Measurements from ENCODE around the gene EFCAB6. TPM values are rescaled to one million over a fixed set of nuclear protein-coding genes. Genes with fewer than 3 reads are reported as not detected.

The EFCAB6 gene
- total and polyA plus RNA-seq, 9 of the 15 experiments (the other 6 are each of a cell fraction or from before 2014, with no cell fraction given), result 0.06 TPM; not detected in 8

GRCh38 chr22:43553451-43554258, 258.4 kb downstream of the EFCAB6 start:
- ATAC-seq (no peak), DNase-seq (ENCODE audit: extremely low read depth in 1 of 4, low spot score in 3 of 4) (no peak), FAIRE-seq (no peak)
- H3K9ac ChIP-seq (ENCODE audit: insufficient read depth in 1 of 2, low read depth in 2 of 2, low read length in 2 of 2), result no peak overlapping the region
- in situ Hi-C loops (cut with MboI) (no loop called here), intact Hi-C loops (cut with micrococcal nuclease) (no loop called here)
- no peak overlapping the region for H3K27ac ChIP-seq (ENCODE audit: extremely low read depth, low read depth, low read length)
- H4K20me1 ChIP-seq (replicated peaks; ENCODE audit: control insufficient read depth, insufficient read depth, low read length), result no peaks in the 10 kb centered on the region
- TF ChIP-seq TCFL5 (CRISPR knock-in tag; conservative IDR thresholded peaks at IDR 0.05) (no peak), EHMT2 (IDR thresholded peaks at IDR 0.05) (no peak), CBX2 (IDR thresholded peaks at IDR 0.05; ENCODE audit: insufficient read depth, low read length, poor library complexity, severe bottlenecking) (no peak), NCOA1 (IDR thresholded peaks at IDR 0.05; ENCODE audit: low read depth) (no peak), ZNF263 (CRISPR knock-in tag; IDR thresholded peaks at IDR 0.05; ENCODE audit: borderline replicate concordance) (no peak), ADNP (tag; IDR thresholded peaks at IDR 0.05) (no peak), PRDM10 (IDR thresholded peaks at IDR 0.05; ENCODE audit: partially characterized antibody) (no peak), PTBP1 (IDR thresholded peaks at IDR 0.05; ENCODE audit: low read depth, low read length) (no peak), POLR2AphosphoS5 (IDR thresholded peaks at IDR 0.05; ENCODE audit: control insufficient read depth, insufficient read depth, low read depth, low read length) (no peak), SMAD2 (IDR thresholded peaks at IDR 0.05; ENCODE audit: low read depth, low read length) (no peak), ZNF436 (CRISPR knock-in tag; IDR thresholded peaks at IDR 0.05) (no peak), KDM5B (IDR thresholded peaks at IDR 0.05; ENCODE audit: insufficient replicate concordance, low read depth, low read length) (no peak)
- H2AFZ ChIP-seq (ENCODE audit: low read depth, low read length), result no peak overlapping the region
- CTCF ChIA-PET (ENCODE audit: low intra/inter-chr PET ratio), result no interaction called here
- H3K4me1 ChIP-seq (replicated peaks in 1 of 2; ENCODE audit: control insufficient read depth in 2 of 2, insufficient read depth in 2 of 2, low read length in 2 of 2), result no peaks in the 10 kb centered on the region
- H3K4me3 ChIP-seq, result no peak overlapping the region
- H3K9me3 ChIP-seq (replicated peaks; ENCODE audit: control insufficient read depth, insufficient read depth, low read depth, low read length), result no peaks in the 10 kb centered on the region
- H3K9me1 ChIP-seq (ENCODE audit: control insufficient read depth, insufficient read depth, low read length), result no peaks in the 10 kb centered on the region
- BruUV-seq (replicated peaks), result no TSS peak
- no peaks in the 10 kb centered on the region for H3K27me3 ChIP-seq (ENCODE audit: control insufficient read depth in 2 of 2, insufficient read depth in 2 of 2, low read length in 2 of 2)
- H3K79me2 ChIP-seq (ENCODE audit: control insufficient read depth, insufficient read depth, low read length), result no peaks in the 10 kb centered on the region
- no peak overlapping the region for H3K4me2 ChIP-seq (ENCODE audit: insufficient read depth, low read length)
- POLR2A ChIA-PET, result interaction anchor here (0.5 to 0.9 kb wide), 2 partner anchors 15 to 52 kb away, joined by 3 to 4 read pairs; no protein-coding TSS in a partner anchor
- H3K36me3 ChIP-seq (ENCODE audit: control insufficient read depth, insufficient read depth, low read length), result no peaks in the 10 kb centered on the region
- 0% methylated on average over 11 of the region's 16 CpGs for WGBS (ENCODE audit: insufficient coverage, low coverage, missing lambda C conversion rate)

Data from K562 (cell line).